Measurements from ENCODE around the gene PRDX5.

Gene PRDX5

DNA sequence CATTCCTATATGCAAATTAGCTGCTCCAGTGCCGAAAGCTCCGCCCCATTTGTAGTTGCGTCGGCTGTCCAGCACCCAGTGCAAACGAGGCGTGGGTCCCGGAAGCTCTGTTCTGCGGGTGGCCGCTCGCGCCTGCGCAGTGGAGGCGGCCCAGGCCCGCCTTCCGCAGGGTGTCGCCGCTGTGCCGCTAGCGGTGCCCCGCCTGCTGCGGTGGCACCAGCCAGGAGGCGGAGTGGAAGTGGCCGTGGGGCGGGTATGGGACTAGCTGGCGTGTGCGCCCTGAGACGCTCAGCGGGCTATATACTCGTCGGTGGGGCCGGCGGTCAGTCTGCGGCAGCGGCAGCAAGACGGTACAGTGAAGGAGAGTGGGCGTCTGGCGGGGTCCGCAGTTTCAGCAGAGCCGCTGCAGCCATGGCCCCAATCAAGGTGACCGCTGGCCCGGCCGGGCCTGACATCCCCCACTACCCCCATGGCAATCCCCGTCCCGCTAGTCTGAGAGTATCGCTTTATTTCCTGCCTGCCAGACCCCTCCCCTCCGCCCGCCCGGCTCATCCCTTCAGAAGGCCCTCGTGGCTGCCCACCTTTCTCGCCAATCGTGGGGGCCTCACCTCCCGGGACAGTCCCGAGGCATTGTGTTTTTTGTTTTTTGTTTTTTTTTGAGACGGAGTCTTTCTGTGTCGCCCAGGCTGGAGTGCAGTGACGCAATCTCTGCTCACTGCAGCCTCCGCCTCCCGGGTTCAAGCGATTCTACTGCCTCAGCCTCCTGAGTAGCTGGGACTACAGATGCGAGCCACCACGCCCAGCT, at the start of gene PRDX5:
TSS of gene PRDX5 (plus strand) at position 161 of the 805 bp plus-strand sequence. CDS start at position 256, 95 bp downstream.
- DNase-seq (ENCODE audit: low read depth in 2 of 2) = peak; percentile 88 to 89

DNA sequence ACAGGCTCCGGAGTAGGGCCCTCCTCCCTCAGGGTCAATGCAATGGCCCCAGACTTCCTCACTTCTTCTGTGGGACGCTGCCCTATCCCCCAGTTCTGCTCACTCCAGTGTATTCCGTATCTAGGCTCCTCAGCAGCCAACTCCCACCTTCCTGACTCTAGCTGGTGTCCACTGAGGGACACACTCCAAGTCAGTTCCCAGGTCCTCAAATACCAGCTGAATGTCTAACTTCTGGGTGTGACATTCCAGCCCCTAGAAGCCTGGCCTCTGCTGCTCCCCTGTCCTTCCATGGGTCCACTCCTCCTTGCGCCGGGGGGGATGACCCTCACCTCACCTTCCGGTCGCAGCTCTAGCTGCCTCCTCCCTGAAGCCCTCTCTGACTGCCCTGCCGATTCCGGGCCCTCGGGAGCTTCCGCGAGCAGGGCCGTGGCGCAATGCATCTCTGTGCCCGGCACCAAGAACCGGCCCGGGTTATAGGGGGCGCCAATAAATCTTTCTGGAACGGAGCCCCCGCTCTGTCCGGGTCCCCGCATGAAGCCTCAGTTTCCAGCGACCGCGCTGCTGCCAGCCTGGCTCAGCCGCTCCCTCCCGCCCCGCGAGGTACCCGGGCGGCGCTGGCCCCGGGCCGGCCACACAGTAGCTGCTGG, 48.9 kb upstream of the PRDX5 start:
- DNase-seq (ENCODE audit: low read depth in 2 of 2) = peak in 1 of 2 donors; percentile 45

DNA sequence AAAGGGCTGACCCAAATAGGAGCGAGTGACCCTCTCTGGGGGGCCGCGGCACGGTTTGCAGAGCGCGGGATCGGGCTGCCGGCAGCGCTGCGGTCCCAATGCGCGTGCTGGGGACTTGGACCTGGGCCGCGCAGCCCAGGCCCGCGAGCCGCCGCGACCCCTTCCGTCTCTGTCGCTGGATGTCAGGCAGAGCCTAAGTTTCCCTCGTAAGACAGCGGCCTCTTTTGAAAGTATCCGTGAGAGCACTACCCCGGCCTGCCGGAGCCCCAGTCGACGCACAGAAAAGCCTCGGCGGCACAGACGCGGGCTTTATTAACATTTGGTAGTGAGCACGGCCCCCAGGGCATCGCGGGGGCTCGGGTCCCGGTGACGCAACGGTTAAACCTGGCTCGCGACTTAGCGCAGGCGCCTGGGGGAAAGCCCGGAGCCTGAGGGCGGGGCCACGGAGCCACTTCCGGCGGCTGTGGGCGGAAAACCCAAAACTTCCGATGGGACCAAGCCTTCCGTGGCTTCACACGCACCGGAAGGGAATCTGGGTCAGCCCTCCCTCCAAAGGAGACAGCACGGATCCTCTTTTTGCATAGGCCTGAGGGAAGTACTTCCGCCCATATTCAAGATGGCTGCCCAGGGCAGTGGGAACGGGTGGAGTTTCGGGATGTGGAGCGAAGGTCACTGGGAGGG, 48.2 kb upstream of the PRDX5 start:
- peak; percentile 94 to 98 for DNase-seq (ENCODE audit: low read depth in 2 of 2)

DNA sequence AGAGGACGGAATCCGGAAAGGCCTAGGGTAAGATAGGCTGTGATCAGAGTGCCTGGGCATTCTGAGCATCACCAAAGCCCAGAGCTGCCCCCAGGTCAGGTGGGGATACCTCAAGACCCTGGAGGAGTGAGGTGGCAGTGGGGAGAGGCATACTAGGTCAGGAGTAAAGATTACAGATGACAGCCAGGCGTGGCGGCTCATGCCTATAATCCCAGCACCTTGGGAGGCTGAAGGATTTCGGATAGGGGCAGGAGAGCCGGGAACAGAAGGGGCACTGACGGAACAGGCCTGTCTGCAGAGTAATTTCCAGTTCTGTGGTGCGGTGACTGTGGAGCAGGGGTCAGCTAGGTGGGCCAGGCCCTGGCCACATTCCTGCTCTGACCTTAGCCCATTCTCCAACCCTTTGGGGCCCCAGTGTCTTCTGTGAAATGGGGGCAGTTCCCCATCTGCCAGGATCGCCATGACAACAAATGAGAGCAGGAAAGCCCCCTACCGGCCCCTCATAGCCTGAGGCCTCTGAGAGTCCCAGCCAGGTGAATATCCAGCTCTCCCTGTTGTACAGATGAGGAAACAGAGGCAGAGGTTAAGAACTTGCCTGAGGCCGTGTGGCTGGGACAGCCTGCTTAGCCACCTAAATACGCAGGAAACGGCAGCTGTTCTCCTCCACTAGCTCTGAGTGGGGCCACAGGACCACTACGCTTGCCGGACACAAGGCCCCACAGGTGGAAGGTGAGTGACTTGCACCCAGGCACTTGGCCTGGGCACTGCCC, 42.7 kb upstream of the PRDX5 start:
- DNase-seq (ENCODE audit: low read depth in 2 of 2) = no peak

DNA sequence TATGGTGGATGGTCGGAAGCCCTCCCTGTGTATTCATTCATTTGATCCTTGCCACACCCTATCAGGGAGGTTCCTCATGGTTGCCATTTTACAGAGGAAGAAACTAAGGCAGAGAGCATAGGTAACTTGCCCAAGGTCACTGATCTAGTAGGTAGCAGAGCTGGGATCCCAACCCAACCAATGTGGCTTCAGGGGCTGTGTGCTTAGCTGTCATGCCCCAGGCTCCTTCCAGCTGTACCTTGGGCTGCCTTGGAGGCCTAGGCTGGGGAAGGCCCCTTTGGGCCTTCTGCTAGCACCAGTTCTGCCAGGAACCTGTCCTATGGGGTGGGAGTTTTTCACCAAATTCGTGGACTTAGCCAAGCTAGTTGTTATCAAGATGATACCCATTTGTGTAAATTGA, 42.1 kb upstream of the PRDX5 start:
- no peak for DNase-seq (ENCODE audit: low read depth in 2 of 2)

DNA sequence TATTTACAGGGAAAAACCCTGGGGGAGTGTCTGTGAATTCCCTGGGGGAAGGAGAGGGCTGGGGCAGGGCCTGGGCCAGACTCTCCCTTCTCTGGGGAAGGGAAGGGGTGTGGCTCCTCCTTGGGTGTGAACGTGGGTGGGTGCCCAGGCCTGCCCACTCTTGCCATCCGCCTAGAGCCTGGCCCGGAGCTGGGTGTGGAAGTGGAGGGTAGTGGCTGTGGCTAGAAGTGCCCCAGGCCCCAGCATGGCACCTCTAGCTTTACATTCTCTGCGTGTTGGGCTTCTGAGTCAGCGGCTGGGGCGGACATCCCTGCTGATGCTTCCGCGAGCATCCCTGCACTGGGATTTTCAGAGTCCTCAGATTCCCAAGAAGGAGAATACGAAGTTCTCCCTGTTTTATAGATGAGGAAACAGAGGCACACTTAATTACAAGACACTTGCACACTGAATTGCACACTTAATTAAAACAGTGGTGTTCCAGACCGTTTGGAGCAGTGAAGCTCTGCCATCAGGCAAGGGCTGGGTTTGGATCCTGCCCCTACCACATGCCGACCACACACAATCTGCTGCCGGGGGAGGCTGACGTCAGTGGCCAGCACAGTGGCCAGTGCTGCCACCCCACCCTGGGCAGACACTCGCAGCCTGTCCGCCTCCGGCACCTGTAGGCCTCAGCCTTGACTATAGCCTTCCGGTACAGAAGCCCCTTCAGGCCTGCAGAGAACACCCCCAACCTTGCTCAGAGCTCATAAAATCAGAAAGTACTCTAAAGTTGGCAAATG, 41.1 kb upstream of the PRDX5 start:
- no peak for DNase-seq (ENCODE audit: low read depth in 2 of 2)

DNA sequence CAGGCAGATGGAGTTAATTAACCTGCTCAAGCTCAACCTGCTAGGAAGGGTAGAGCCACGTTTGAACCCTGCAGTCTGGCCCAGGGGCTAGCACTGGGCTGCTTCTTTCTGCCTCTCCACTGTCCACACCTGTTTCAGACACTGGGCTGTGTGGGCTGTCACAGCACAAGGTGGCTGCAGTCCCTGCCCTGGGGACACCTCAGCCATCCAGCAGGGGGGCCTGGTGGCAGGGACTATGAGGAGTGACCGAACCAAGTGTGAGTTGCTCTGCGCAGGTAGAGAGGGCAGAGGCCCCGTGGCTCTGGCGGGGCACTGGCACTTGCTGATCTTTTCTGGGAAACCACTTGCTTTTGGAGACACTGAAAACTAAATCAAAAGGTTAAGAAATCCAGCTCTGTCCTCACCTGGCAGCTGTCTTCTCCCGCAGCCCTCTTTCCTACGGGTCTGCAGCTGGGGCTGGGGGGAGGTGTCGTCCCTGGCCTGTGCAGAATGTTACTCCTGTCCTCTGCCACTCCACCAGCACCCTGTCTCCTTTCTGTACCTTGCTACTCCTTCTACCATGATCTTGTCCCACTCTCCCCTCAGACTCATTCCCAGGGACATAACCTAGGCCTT, 39.2 kb upstream of the PRDX5 start:
- no peak for DNase-seq (ENCODE audit: low read depth in 2 of 2)

DNA sequence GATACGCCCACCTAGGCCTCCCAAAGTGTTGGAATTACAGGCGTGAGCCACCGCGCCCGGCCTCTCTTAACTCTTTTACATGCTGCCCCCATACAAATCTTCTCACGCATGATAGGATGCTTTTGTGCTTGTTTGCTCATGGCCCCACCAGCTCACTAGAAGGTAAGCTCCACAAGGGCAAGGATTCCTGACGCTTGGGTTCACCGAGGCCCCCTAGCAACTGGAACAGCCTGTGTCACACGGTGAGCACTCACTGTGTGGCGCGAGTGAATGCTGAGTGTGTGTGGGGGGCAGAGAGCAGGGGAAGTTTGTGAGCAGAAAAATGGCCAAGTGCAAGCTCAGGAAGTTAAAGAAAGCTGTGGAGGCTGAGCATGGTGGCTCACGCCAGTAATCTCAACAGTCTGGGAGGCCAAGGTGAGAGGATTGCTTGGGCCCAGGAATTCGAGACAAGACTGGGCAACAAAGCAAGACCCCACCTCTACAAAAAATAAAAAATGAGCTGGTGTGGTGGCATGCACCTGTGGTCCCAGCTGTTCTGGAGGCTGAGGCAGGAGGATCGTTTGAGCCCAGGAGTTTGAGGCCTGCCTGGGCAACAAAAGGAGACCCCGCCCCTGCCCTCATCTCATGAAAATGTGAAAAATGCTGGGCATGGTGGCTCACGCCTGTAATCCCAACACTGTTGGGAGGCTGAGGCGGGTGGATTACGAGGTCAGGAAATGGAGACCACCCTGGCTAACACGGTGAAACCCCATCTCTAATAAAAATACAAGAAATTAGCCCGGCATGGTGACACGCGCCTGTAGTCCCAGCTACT, 35.8 kb upstream of the PRDX5 start:
- no peak for DNase-seq (ENCODE audit: low read depth in 2 of 2)

DNA sequence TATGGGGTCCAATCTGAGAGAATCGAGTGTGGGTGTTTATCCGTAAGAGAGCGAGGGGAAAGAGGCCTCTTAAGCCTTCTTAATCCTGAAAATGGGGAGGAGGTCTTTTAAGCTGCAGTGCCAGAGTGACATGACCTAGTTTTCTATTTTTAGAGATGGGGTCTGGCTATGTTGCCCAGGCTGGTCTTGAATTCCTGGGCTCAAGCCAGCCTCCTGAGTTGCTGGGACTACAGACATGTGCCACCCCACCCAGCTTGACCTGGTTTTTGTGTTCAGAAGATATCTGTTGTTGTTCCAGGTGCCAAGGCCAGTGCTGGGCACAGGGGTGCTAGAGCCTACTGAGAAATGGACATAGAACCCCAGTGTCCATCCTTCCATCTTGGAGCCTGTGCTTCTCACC, 34.8 kb upstream of the PRDX5 start:
- no peak for DNase-seq (ENCODE audit: low read depth in 2 of 2)

DNA sequence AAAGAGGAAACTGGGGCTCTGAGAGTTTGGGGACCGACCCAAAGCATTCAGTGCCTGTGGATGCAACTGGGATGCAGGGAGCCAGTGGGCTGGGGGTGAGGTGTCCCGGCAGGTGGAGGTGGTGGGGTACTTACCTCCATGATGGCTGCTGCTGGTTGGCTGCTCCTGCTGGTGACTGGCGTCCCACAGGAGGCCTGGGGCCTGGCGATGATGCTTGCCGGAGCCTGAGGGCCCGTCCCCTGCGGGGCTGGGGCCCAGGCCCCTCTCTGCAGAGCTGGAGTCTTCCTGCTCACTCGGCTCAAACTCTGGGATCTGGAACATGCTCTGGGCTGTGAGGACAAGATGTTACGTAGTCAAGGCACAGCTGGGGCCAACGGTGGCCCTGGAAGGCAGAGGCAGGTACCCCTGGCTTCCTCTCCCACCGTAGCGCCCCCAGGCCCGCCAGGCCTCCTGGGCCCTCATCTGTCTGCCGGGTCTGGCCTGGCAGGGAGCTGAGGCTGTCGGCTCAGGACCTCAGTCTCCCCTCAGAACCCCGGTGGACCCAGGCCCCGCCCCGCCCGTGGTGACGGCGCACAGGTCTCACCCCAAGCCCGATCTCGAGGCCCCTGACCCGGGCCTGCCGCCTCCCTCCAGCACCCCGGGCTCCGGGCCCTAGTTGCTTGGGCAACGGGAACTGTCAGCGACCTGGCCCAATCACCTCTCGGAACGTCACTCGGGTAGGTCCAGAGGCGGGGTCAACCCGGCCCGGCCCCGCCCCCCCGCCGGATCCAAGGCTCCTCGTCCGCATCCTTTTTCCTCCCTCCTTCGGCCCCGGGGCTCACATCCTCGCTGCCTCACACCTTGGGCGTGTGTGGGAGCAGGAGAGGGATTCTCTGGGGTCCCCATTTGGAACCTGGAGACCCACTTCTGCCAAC, 33.6 kb upstream of the PRDX5 start, which contains the start of gene BAD:
TSS of gene BAD (minus strand) at position 618 of the 914 bp plus-strand sequence. CDS start at position 321, 297 bp downstream.
- peak; percentile 86 to 91 for DNase-seq (ENCODE audit: low read depth in 2 of 2)

DNA sequence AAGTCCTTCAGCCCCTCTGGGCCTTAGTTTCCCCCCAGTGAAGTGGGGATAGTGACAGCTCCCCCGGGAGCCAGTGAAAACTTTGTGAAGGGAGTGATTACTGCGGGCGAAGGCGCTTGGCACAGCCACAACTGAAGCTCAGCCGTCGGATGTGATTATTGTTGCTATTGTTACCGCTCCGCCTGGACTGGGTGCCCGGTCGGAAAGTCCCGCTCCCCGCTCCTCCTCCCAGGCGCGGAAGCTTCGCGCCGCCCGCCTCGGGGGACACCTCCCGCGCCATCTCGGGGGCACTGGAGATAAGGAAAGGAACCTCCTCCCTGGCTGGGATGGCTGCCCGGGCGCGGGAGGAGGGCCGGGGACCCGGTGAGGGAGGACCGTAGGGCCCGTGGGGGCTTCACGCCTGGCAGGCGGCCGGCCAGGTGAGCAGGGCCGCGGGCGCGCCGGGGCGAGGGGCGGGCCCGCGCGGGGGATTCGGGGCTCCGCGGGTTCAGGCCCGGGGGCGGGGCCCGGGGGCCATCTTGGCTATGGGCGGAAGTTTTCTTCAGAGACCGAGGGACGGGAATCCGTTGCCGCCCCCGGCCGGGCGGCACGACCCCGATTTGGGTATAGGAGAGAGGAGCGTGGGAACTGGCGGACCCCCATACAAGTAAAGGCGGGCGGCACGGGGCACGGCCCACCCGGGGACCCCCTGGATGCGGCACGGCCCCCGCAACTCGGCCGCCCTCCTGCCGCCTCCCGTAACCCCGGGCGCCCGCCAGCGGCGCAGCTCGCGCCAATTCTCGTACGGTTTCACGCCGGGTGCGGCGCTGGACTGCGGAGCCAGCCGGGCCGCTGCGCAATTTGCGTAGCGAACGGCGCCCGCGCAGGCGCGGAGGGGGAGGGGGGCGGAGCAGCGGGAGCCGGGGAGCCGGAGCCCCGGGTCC, 32.7 kb upstream of the PRDX5 start, which contains the start of gene GPR137:
TSS of gene GPR137 (plus strand) at position 887 of the 923 bp plus-strand sequence. CDS start 677 bp downstream, outside the sequence.
- DNase-seq (ENCODE audit: low read depth in 2 of 2) = peak; percentile 90 to 91

DNA sequence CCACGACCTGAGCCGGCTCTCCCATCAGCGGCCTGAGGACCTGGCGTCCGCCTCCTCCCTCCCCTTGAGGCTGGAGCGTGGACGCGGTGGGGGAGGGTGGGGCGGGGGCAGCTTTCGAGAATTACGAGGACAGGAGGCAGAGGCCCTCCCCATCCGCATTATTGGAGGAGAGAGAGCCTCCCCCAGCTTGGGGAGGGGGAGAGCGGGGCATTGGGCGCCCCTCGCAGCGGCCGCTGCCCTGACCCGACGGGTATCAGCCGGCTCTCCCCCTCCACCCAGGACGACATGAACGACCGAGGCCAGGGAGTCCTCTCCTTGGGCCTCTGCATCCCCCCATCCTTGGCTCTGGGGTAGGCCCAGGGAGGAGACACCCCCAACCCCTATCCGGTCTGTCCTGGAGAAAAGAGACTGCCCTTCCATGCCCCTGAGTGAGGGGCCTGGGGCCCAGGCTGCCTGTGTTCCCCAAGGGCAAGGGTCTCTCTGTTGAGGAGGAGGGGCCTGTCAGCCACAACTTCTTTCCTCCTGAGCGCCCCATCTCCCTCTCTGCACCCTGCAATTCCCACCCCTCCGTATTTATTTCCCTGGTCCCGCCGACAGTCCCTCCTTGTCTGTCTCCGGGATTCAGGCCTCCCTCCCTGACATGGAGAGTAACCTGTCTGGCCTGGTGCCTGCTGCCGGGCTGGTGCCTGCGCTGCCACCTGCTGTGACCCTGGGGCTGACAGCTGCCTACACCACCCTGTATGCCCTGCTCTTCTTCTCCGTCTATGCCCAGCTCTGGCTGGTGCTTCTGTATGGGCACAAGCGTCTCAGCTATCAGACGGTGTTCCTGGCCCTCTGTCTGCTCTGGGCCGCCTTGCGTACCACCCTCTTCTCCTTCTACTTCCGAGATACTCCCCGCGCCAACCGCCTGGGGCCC, 31.8 kb upstream of the PRDX5 start:
- no peak for DNase-seq (ENCODE audit: low read depth in 2 of 2)

DNA sequence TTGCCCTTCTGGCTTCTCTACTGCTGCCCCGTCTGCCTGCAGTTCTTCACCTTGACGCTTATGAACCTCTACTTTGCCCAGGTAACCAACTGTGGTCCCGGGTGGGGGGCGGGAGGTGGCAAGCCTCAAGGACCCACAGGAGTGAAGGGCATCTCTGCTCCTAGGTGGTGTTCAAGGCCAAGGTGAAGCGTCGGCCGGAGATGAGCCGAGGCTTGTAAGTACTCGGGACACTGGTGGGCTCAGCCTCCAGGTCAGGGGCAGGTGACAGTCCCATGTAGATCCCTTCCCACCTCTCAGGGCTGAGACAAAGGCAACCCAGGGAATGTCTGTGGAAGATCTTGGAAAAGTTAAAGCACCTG, 31.1 kb upstream of the PRDX5 start:
- no peak for DNase-seq (ENCODE audit: low read depth in 2 of 2)

DNA sequence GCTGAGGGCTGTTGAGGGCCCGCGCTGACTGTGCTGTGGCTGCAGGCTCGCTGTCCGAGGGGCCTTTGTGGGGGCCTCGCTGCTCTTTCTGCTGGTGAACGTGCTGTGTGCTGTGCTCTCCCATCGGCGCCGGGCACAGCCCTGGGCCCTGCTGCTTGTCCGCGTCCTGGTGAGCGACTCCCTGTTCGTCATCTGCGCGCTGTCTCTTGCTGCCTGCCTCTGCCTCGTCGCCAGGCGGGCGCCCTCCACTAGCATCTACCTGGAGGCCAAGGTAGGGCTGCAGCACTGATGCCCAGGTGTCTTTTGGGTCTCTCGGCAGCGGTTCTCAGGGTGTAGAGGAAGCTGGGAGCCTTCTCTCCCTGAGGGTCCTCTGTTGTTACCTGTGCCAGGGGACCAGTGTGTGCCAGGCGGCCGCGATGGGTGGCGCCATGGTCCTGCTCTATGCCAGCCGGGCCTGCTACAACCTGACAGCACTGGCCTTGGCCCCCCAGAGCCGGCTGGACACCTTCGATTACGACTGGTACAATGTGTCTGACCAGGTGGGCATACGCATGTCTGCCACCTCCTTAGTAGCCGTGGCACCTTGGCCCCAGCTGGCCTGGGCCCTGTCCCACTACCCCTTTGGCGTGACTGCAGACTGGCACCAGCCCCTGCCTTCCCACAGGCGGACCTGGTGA, 30.1 kb upstream of the PRDX5 start:
- DNase-seq (ENCODE audit: low read depth in 2 of 2) = no peak

DNA sequence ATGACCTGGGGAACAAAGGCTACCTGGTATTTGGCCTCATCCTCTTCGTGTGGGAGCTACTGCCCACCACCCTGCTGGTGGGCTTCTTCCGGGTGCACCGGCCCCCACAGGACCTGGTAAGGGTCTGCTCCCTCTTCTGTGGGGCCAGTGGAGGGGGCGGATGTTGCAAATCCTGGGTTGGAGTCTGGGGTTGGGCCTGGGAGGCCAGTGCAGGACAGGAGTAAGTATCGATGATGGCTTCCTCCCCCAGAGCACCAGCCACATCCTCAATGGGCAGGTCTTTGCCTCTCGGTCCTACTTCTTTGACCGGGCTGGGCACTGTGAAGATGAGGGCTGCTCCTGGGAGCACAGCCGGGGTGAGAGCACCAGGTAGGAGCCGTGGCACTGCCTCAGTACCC, 29.6 kb upstream of the PRDX5 start:
- no peak for DNase-seq (ENCODE audit: low read depth in 2 of 2)
